Fibroblast of villous mesenchyme (primary cell): ENCODE measurements around the gene COL4A2. TPM values are rescaled to one million over a fixed set of nuclear protein-coding genes. Genes with fewer than 3 reads are reported as not detected.

ENCODE experiments used
- DNase-seq: peaks from one replicate; pipeline ENCODE4 v3.0.0-alpha.2; 2010; ENCODE audit warnings: low read depth
- H3K4me3 ChIP-seq: 2 replicates; pipeline ENCODE4 v1.5.1; 2011; ENCODE audit warnings: low read depth, mild to moderate bottlenecking, low read length
- total RNA-seq: library from RNA; depleted of rRNA; stranded (reverse); fragments of >200 nt; gene quantifications from 2 replicates; pipeline ENCODE4 v1.2.3, GENCODE V29; 2012
- TF ChIP-seq, protein P1 (sequence below): IDR thresholded peaks from 2 replicates; pipeline ENCODE4 v1.5.1; 2012; ENCODE audit warnings: low read depth, mild to moderate bottlenecking, low read length; ENCODE audit not compliant: insufficient read depth

COL4A2 gene
- total RNA-seq, 1 donor = 756 TPM

- DNase-seq = peak; percentile 57
- no peak overlapping the region for H3K4me3 ChIP-seq
- TF ChIP-seq, protein P1, sequence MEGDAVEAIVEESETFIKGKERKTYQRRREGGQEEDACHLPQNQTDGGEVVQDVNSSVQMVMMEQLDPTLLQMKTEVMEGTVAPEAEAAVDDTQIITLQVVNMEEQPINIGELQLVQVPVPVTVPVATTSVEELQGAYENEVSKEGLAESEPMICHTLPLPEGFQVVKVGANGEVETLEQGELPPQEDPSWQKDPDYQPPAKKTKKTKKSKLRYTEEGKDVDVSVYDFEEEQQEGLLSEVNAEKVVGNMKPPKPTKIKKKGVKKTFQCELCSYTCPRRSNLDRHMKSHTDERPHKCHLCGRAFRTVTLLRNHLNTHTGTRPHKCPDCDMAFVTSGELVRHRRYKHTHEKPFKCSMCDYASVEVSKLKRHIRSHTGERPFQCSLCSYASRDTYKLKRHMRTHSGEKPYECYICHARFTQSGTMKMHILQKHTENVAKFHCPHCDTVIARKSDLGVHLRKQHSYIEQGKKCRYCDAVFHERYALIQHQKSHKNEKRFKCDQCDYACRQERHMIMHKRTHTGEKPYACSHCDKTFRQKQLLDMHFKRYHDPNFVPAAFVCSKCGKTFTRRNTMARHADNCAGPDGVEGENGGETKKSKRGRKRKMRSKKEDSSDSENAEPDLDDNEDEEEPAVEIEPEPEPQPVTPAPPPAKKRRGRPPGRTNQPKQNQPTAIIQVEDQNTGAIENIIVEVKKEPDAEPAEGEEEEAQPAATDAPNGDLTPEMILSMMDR = no peak
These were observed 29.6 kb upstream of the COL4A2 start for GRCh38 chr13:110277357-110277975.

- H3K4me3 ChIP-seq = no peak overlapping the region
- DNase-seq = no peak
- TF ChIP-seq, protein P1 = no peak
These were observed 28.2 kb upstream of the COL4A2 start for GRCh38 chr13:110278859-110279258.

GRCh38 chr13:110279684-110280083, 27.4 kb upstream of the COL4A2 start:
- H3K4me3 ChIP-seq = no peak overlapping the region
- TF ChIP-seq, protein P1 = no peak
- no peak for DNase-seq

GRCh38 chr13:110280231-110280813, 26.8 kb upstream of the COL4A2 start:
- TF ChIP-seq, protein P1 = no peak
- no peak for DNase-seq
- no peak overlapping the region for H3K4me3 ChIP-seq

GRCh38 chr13:110280985-110281688, 25.9 kb upstream of the COL4A2 start:
- H3K4me3 ChIP-seq = no peak overlapping the region
- DNase-seq = peak; percentile 76
- TF ChIP-seq, protein P1 = no peak

- no peak overlapping the region for H3K4me3 ChIP-seq
- TF ChIP-seq, protein P1 = no peak
- peak; percentile 66 for DNase-seq
These were observed 25.3 kb upstream of the COL4A2 start for GRCh38 chr13:110281736-110282135.
